HG03558 (cell line): Measurements from ENCODE around the gene TFF2.

Experiments
- ATAC-seq: cut with Tn5 transposase; IDR thresholded peaks from one replicate; pipeline ENCODE4 v1.9.1; 2021; ENCODE audit warnings: moderate number of reproducible peaks; ENCODE audit not compliant: unreplicated experiment; ENCODE audit errors: extremely low read depth

TFF2 gene

GRCh38 chr21:42348762-42349161, 2.0 kb downstream of the TFF2 start:
- no peak for ATAC-seq

GRCh38 chr21:42347601-42348327, 3.0 kb downstream of the TFF2 start:
- ATAC-seq, result no peak

DNA sequence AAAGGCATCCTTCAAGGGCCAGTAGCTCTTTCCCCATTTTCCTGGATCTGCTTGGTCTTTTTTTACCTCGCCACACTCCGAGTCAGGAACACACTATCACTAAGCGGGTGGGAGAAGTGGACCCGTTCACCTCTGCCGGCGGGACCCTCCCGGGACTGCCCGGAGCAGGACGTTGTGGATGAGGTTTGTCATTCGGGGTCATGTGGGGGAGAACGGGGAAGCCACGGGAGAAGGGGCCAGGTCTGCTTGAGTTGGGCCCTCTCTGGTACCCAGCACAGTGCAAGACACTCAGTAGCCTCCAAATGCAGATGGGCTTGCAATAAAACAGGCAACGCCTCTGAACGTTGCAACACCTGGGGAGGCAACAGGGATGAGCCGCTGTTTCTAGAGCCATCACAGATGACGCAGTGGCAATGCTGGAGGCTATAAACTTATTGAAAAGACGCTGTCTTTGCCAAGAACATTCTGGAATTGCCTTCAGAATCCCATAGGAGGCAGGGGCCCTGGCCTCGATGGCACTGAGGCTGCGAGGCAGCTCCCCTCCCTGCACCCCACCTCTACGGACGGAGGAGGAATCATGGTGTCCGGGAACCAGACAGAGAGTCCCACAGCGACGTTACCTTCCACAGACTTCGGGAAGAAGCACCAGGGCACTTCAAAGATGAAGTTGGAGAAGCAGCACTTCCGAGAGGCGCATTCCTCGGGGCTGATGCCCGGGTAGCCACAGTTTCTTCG, 3.8 kb downstream of the TFF2 start:
- no peak for ATAC-seq

- no peak for ATAC-seq
Measured at GRCh38 chr21:42346441-42346840, 4.4 kb downstream of the TFF2 start.

GRCh38 chr21:42344631-42345030, 6.2 kb downstream of the TFF2 start:
- ATAC-seq, result no peak

DNA sequence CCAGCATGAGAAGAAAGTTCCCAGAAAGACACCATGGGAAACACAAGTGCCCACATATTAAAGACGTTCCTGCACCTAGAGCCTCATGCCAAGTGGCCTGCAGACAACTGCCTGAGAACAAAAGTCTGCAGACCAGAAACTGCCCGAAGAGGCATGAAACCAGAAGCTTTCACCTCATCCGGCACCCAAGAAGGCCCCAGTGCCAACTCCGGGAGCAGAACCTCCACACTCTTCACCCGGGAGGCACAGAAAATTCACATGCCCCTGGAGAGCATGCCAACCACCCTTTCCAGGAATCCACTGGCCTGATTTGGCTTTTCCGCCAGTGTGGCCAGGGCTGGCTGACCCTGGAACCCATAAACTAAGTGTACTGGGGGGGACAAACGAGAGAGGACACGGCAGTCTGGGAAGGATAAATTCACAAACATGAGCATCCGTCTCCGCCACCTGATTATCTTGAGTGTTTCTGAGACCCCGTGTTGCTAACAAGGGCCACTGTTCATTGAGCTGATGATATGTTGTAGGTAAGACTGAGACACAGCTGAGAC, 6.8 kb downstream of the TFF2 start:
- no peak for ATAC-seq

DNA sequence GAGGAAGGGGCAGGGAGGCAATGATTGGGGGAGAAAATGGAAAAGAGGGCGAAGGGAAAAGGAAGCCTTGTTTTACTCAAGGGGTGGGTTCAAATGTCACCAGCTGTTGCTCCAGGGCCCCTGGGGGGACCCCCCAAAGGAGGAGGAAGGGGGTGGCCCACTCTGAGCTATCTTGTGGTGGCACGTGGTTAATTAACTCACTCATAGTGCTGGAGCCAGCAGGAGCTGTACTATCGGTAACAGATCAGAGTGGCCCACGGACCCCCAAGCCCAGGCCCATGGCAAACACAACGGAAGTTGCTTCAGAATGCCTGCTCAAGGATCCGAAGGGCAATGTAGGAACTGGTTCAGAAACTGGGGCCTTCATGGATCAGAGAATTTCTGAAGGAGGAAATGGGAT, 7.2 kb downstream of the TFF2 start:
- ATAC-seq, result no peak

DNA sequence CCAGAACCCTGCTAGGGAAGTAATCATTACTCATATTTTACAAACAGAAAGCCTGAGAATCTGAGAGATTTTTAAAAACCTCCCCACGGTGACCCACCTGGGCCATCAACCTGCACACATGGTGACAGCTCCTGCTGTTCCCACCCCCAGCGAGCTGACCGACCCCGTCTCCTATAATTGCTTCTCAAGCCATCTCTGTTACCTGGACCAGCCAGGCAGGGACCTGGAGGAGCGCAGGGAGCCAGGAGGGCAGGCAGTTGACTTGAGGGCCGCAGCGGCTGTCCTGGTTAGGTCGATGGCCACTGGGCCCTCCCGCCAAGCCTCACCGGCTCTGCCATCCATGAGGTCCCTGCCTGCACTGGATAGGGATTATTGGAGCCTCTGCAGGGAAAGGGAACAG, 7.7 kb downstream of the TFF2 start:
- no peak for ATAC-seq

DNA sequence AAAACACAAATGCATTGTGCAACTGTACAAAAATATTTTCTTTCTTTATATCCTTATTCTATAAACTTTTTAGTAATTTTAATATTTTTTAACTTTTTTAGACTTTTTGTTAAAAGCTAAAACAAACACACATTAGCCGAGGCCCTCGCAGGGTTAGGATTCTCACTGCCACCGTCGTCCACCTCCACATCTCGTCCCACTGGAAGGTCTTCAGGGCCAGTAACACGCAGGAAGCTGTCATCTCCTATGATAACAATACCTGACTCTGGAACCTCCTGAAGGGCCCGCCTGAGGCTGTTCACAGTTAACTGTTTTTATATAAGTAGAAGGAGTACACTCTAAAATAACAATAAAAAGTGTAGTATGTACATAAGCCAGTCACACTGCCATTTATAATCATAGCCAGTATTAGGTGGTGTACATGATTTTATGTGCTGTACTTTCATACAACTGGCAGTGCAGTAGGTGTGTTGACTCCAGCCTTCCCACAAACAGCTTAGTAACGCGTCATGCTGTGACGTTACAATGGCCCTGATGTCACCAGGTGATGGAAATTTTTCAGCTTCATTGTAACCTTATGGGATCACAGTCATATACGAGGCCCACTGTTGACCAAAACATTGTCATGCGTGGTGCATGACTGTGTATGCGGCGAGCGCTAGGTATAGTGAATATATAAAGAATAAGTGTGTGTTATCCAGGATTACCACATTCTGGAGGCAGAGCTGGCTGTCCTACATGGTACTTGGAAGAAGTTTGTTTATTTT, 8.8 kb downstream of the TFF2 start:
- no peak for ATAC-seq

DNA sequence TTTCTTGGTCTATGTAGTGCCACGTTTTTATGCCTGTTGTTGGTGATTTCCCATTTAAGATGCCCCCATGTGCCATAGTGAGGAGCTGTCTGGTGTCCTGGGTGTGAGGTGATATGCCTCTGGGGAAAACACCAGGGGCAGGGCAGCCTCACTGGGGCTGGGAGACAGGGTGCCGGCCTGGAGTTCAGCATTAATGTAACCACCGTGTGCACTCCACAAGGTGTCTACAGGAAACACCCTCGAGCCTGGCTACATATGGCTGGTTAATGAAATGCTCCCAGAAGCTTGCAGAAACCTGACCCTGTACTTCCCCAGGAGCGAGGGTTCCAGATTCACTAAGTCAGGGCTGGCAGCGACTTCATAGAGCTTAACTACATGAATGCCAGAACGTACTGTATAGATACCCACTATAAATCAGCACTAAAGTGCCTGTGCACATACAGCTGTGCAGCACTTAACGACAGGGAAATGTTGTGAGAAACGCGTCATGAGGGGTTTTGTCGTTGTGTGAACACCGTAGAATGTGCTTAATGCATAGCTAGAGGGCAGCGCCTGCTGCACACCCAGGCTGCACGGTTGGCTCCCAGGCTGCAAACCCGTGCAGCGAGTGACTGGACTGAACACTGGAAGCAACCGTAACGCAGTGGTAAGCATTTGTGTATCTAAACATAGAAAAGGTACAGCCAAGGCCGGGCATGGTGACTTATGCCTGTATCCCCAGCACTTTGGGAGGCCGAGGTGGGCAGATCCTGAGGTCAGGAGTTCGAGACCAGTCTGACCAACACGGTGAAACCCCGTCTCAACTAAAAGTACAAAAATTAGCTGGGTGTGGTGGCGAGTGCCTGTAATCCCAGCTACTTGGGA, 10.4 kb downstream of the TFF2 start:
- ATAC-seq, result no peak

GRCh38 chr21:42338729-42339715, 11.8 kb downstream of the TFF2 start:
- no peak for ATAC-seq

- no peak for ATAC-seq
Measured at GRCh38 chr21:42337830-42338728, 12.7 kb downstream of the TFF2 start.

- ATAC-seq, result no peak
Measured at GRCh38 chr21:42337276-42337675, 13.5 kb downstream of the TFF2 start.

DNA sequence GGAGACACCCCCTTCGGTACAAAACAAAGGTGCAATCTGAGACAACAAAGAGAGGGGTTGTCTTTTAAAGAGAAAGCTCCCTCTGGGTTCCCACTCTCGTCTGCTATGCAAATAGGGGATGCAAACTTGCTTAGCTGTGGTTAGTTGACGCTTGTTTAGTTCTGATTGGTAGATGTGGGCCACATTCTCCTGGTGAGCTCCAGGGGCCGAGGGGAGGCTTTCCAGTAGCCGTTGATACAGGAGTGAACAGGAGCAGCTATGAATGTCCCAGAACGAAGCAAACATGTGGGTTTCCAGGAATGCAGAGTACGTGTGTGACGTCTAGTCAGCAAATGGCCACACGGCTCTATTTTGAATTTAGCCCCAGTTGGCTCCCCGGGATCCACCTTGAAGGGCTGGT, 14.7 kb downstream of the TFF2 start:
- no peak for ATAC-seq

GRCh38 chr21:42332557-42333317, 18.1 kb downstream of the TFF2 start:
- no peak for ATAC-seq

DNA sequence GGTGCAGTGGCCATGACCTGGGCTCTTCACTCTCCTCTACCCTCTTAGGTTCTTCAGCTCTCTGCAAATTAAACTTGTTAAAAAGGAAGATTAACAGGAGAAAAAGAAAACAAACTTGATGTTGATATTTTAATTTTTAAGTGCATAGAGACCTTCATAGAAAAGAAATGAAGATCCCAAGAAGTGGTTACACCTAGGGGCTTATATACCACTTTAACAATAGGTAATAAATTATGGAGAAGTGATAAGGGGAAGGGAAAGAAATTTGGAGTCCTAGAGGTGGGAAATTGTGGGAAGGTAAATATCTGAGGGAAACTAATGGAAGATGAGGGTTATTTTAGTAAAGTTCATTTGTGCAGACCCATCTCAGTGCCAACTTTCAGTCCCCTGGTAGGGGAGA, 19.1 kb downstream of the TFF2 start:
- ATAC-seq, result no peak
